IMR-90 (cell line): ENCODE measurements around the gene HOXD9. TPM values are rescaled to one million over a fixed set of nuclear protein-coding genes. Genes with fewer than 3 reads are reported as not detected.

Experiments used
- ATAC-seq: fragments of 200-7000 bp; cut with Tn5 transposase; 2 replicates; pipeline ENCODE4 v1.9.1; 2020; ENCODE audit warnings: low read depth, mild to moderate bottlenecking, moderate library complexity
- BruUV-seq: library from RNA; stranded (reverse); fragments of 400-500 nt; replicated peaks from 2 replicates; lab custom pipeline; 2021; lab: Mats Ljungman, UMichigan
- CTCF ChIA-PET: fragments of 300-600 bp; formaldehyde crosslinking; extraction: SDS; loops from one replicate; lab custom pipeline; 2021; ENCODE audit warnings: antibody characterized with exemption; lab: Yijun Ruan, JAX
- POLR2A ChIA-PET: fragments of 300-600 bp; sonication (Branson Sonifier 250); formaldehyde crosslinking; loops from one replicate; lab custom pipeline; 2022; ENCODE audit warnings: antibody characterized with exemption; ENCODE audit not compliant: unreplicated experiment; lab: Charles Lee
- DNase-seq: peaks from one replicate; pipeline ENCODE4 v3.0.0; 2013
- H2AFZ ChIP-seq: replicated peaks from 2 replicates; pipeline ENCODE3; 2013; ENCODE audit warnings: low read length, mild to moderate bottlenecking; ENCODE audit not compliant: poor library complexity
- H2AK5ac ChIP-seq: 2 replicates; pipeline ENCODE4 v1.6.1; 2013; ENCODE audit warnings: low read depth, low read length, inconsistent platforms
- H2AK9ac ChIP-seq: replicated peaks from 2 replicates; pipeline ENCODE3; 2013; ENCODE audit warnings: mild to moderate bottlenecking, low read depth, low read length, moderate library complexity; ENCODE audit not compliant: poor library complexity
- H2BK120ac ChIP-seq: 2 replicates; pipeline ENCODE4 v1.6.1; 2013; ENCODE audit warnings: low read depth, low read length, inconsistent platforms
- H2BK15ac ChIP-seq: 3 replicates; pipeline ENCODE4 v1.6.1; 2013; ENCODE audit warnings: low read depth, low read length, inconsistent platforms
- H2BK20ac ChIP-seq: 2 replicates; pipeline ENCODE4 v1.6.1; 2013; ENCODE audit warnings: low read depth, mild to moderate bottlenecking, inconsistent platforms, low read length, moderate library complexity
- H2BK5ac ChIP-seq: 2 replicates; pipeline ENCODE4 v1.6.1; 2013; ENCODE audit warnings: mild to moderate bottlenecking, low read depth, low read length, inconsistent platforms; ENCODE audit not compliant: poor library complexity, severe bottlenecking
- H3K14ac ChIP-seq: replicated peaks from 2 replicates; pipeline ENCODE4 v1.6.1; 2013; ENCODE audit warnings: low read depth, low read length, inconsistent platforms
- H3K18ac ChIP-seq: 2 replicates; pipeline ENCODE4 v1.6.1; 2013; ENCODE audit warnings: low read depth, low read length, control low read depth
- H3K23ac ChIP-seq: 2 replicates; pipeline ENCODE4 v1.6.1; 2013; ENCODE audit warnings: low read depth, low read length, inconsistent platforms
- H3K27ac ChIP-seq: 2 replicates; pipeline ENCODE4 v1.5.1; 2013; ENCODE audit warnings: mild to moderate bottlenecking, control low read depth, low read length; ENCODE audit not compliant: insufficient read depth
- H3K27me3 ChIP-seq: 2 replicates; pipeline ENCODE4 v1.6.1; 2013; ENCODE audit warnings: low read length; ENCODE audit not compliant: control insufficient read depth, insufficient read depth
- H3K36me3 ChIP-seq: 2 replicates; pipeline ENCODE4 v1.6.1; 2013; ENCODE audit warnings: low read length, mixed read lengths; ENCODE audit not compliant: control insufficient read depth, insufficient read depth
- H3K4ac ChIP-seq: 2 replicates; pipeline ENCODE4 v1.6.1; 2013; ENCODE audit warnings: low read depth, low read length, inconsistent platforms
- H3K4me1 ChIP-seq: 2 replicates; pipeline ENCODE4 v1.6.1; 2013; ENCODE audit warnings: low read length, mixed read lengths; ENCODE audit not compliant: control insufficient read depth, insufficient read depth
- H3K4me2 ChIP-seq: 2 replicates; pipeline ENCODE4 v1.6.1; 2013; ENCODE audit warnings: low read depth, mild to moderate bottlenecking, control low read depth, low read length, moderate library complexity
- H3K4me3 ChIP-seq: 2 replicates; pipeline ENCODE4 v1.5.1; 2013; ENCODE audit warnings: low read depth, mild to moderate bottlenecking, control low read depth, low read length, moderate library complexity; ENCODE audit not compliant: insufficient read depth
- H3K56ac ChIP-seq: 2 replicates; pipeline ENCODE4 v1.6.1; 2013; ENCODE audit warnings: low read length, inconsistent platforms; ENCODE audit not compliant: insufficient read depth; ENCODE audit errors: extremely low read depth
- H3K79me1 ChIP-seq, 2 experiments: 2 replicates each; pipeline ENCODE4 v1.6.1; 2013; ENCODE audit warnings: low read length in 2 of 2, inconsistent platforms in 1 of 2, low read depth in 1 of 2
- H3K9ac ChIP-seq: 2 replicates; pipeline ENCODE4 v1.6.1; 2013; ENCODE audit warnings: low read depth, low read length, control low read depth
- H3K9me1 ChIP-seq: 2 replicates; pipeline ENCODE4 v1.6.1; 2013; ENCODE audit warnings: low read length, inconsistent platforms; ENCODE audit not compliant: insufficient read depth
- H3K9me3 ChIP-seq: 2 replicates; pipeline ENCODE4 v1.6.1; 2013; ENCODE audit warnings: low read length; ENCODE audit not compliant: control insufficient read depth, insufficient read depth
- H4K20me1 ChIP-seq: 2 replicates; pipeline ENCODE4 v1.6.1; 2013; ENCODE audit warnings: low read length, inconsistent platforms; ENCODE audit not compliant: insufficient read depth
- H4K5ac ChIP-seq: 2 replicates; pipeline ENCODE4 v1.6.1; 2013; ENCODE audit warnings: mild to moderate bottlenecking, low read depth, low read length, control low read depth
- H4K8ac ChIP-seq, 2 experiments: 2 replicates each; pipeline ENCODE4 v1.6.1; 2013; ENCODE audit warnings: low read depth in 2 of 2, low read length in 2 of 2, control low read depth in 1 of 2, inconsistent platforms in 1 of 2
- H4K91ac ChIP-seq: 2 replicates; pipeline ENCODE4 v1.6.1; 2013; ENCODE audit warnings: low read depth, low read length, inconsistent platforms; ENCODE audit not compliant: insufficient read depth
- BHLHE40 ChIP-seq: fragments of 150-350 bp; IDR thresholded peaks from 2 replicates; pipeline ENCODE4 v1.6.1; 2016; ENCODE audit warnings: mild to moderate bottlenecking, low read depth, low read length
- CHD1 ChIP-seq: IDR thresholded peaks from 2 replicates; pipeline ENCODE4 v1.6.1; 2012; ENCODE audit warnings: low read depth, low read length, improper control_type of control experiment
- FOS ChIP-seq: fragments of 150-350 bp; IDR thresholded peaks from 2 replicates; pipeline ENCODE4 v1.6.1; 2016; ENCODE audit warnings: low read depth, low read length
- MAFK ChIP-seq: IDR thresholded peaks from 2 replicates; pipeline ENCODE4 v1.6.1; 2012; ENCODE audit warnings: low read depth, low read length, improper control_type of control experiment
- MXI1 ChIP-seq: IDR thresholded peaks from 2 replicates; pipeline ENCODE4 v1.6.1; 2012; ENCODE audit warnings: low read depth, mild to moderate bottlenecking, low read length, moderate library complexity, borderline replicate concordance
- NFE2L2 ChIP-seq: fragments of 150-350 bp; IDR thresholded peaks from 2 replicates; pipeline ENCODE4 v1.6.1; 2016; ENCODE audit warnings: low read depth, mild to moderate bottlenecking, low read length
- RCOR1 ChIP-seq: IDR thresholded peaks from 2 replicates; pipeline ENCODE4 v1.6.1; 2012; ENCODE audit warnings: mild to moderate bottlenecking, low read length, improper control_type of control experiment; ENCODE audit not compliant: insufficient replicate concordance
- WGBS, 2 experiments: methylation state at CpG; one replicate each; pipeline versions ENCODE4 v1.1.5 to v1.1.7; 2013; ENCODE audit warnings: missing lambda C conversion rate in 2 of 2; ENCODE audit not compliant: insufficient read length in 1 of 2; ENCODE audit errors: extremely low coverage in 2 of 2; 5-methylcytosine and 5-hydroxymethylcytosine counted together
- dilution Hi-C: fragments of 300-500 bp; cut with HindIII; formaldehyde crosslinking; loops from one replicate; pipeline ENCODE4 v1.14.3; 2018; ENCODE audit warnings: low sequenced_read_pairs; ENCODE audit not compliant: unreplicated experiment
- in situ Hi-C: fragments of 300-500 bp; cut with MboI; formaldehyde crosslinking; loops from 3 replicates; pipeline ENCODE4 v1.14.3; 2019; ENCODE audit warnings: low sequenced_read_pairs, inconsistent platforms, mixed read lengths
- intact Hi-C: fragments of 100-400 bp; cut with micrococcal nuclease; formaldehyde crosslinking; loops from 2 replicates; pipeline ENCODE4 v1.10.0; 2022
- polyA plus RNA-seq, 3 experiments: library from polyadenylated mRNA; depleted of rRNA; stranded (reverse); fragments of >200 nt; gene quantifications; 2 replicates each; pipeline ENCODE4 v1.2.3, GENCODE V29; 2012; ENCODE audit warnings: low replicate concordance in 1 of 3
- total RNA-seq: library from RNA; depleted of rRNA; stranded (reverse); fragments of >200 nt; gene quantifications from 2 replicates; pipeline ENCODE4 v1.2.3, GENCODE V29; 2012
- TF ChIP-seq, protein P1 (sequence below): fragments of 150-350 bp; IDR thresholded peaks from 2 replicates; pipeline ENCODE4 v1.6.1; 2016; ENCODE audit warnings: low read depth, mild to moderate bottlenecking, low read length, moderate library complexity, borderline replicate concordance
- TF ChIP-seq, protein P2 (sequence below): fragments of 150-350 bp; IDR thresholded peaks from 2 replicates; pipeline ENCODE4 v1.6.1; 2017; ENCODE audit warnings: mild to moderate bottlenecking, antibody characterized with exemption, low read length, low read depth
- TF ChIP-seq, protein P3 (sequence below): conservative IDR thresholded peaks from 2 replicates; pipeline ENCODE4 v1.5.1; 2012; ENCODE audit warnings: mild to moderate bottlenecking, low read depth, low read length, improper control_type of control experiment

Gene HOXD9
- total and polyA plus RNA-seq, 2 of the 4 experiments (the other 2 are of a cell fraction): not detected

- Histone ChIP-seq H2AFZ (no peak overlapping the region), H3K4me2 (no peak overlapping the region), H3K27me3 (peaks cover 96% of the 10 kb centered on the region), H4K91ac (no peak overlapping the region), H3K4me1 (no peaks in the 10 kb centered on the region), H3K56ac (no peak overlapping the region), H3K9me1 (no peaks in the 10 kb centered on the region), H2BK5ac (no peak overlapping the region), H2AK9ac (peak overlapping the region; percentile 65), H3K14ac (no peak overlapping the region), H2AK5ac (no peak overlapping the region), H2BK20ac (no peak overlapping the region), H4K20me1 (no peaks in the 10 kb centered on the region; the same call in 1 of the 2 replicates), H3K36me3 (no peaks in the 10 kb centered on the region), H3K27ac (no peak overlapping the region), H3K4ac (no peak overlapping the region), H3K9me3 (peaks cover 13% of the 10 kb centered on the region), H3K18ac (no peak overlapping the region), H3K79me1 (no peaks in the 10 kb centered on the region), H2BK15ac (no peak overlapping the region), H4K5ac (no peak overlapping the region), H3K9ac (no peak overlapping the region), H3K4me3 (no peak overlapping the region), H2BK120ac (no peak overlapping the region), H3K23ac (no peak overlapping the region), H4K8ac (no peak overlapping the region)
- DNase-seq (no peak), ATAC-seq (no peak)
- intact Hi-C loops (no loop called here), dilution Hi-C loops (no loop called here), in situ Hi-C loops (loop anchor here (10.0 kb wide), 2 partner anchors 333 to 1033 kb away; no protein-coding TSS in a partner anchor)
- WGBS, 2 experiments: 7% methylated on average over 8 of the region's 53 CpGs; no CpG with 5 or more reads in 1 of the 2 experiments
- TF ChIP-seq FOS (no peak), MAFK (no peak), NFE2L2 (no peak), BHLHE40 (no peak), RCOR1 (no peak), CHD1 (no peak), MXI1 (no peak)
- TF ChIP-seq, protein P1, sequence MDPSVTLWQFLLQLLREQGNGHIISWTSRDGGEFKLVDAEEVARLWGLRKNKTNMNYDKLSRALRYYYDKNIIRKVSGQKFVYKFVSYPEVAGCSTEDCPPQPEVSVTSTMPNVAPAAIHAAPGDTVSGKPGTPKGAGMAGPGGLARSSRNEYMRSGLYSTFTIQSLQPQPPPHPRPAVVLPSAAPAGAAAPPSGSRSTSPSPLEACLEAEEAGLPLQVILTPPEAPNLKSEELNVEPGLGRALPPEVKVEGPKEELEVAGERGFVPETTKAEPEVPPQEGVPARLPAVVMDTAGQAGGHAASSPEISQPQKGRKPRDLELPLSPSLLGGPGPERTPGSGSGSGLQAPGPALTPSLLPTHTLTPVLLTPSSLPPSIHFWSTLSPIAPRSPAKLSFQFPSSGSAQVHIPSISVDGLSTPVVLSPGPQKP: no peak
- TF ChIP-seq, protein P2, sequence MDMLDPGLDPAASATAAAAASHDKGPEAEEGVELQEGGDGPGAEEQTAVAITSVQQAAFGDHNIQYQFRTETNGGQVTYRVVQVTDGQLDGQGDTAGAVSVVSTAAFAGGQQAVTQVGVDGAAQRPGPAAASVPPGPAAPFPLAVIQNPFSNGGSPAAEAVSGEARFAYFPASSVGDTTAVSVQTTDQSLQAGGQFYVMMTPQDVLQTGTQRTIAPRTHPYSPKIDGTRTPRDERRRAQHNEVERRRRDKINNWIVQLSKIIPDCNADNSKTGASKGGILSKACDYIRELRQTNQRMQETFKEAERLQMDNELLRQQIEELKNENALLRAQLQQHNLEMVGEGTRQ: no peak
- TF ChIP-seq, protein P3, sequence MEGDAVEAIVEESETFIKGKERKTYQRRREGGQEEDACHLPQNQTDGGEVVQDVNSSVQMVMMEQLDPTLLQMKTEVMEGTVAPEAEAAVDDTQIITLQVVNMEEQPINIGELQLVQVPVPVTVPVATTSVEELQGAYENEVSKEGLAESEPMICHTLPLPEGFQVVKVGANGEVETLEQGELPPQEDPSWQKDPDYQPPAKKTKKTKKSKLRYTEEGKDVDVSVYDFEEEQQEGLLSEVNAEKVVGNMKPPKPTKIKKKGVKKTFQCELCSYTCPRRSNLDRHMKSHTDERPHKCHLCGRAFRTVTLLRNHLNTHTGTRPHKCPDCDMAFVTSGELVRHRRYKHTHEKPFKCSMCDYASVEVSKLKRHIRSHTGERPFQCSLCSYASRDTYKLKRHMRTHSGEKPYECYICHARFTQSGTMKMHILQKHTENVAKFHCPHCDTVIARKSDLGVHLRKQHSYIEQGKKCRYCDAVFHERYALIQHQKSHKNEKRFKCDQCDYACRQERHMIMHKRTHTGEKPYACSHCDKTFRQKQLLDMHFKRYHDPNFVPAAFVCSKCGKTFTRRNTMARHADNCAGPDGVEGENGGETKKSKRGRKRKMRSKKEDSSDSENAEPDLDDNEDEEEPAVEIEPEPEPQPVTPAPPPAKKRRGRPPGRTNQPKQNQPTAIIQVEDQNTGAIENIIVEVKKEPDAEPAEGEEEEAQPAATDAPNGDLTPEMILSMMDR: no peak
- POLR2A ChIA-PET: no interaction called here
- CTCF ChIA-PET: interaction anchor here (1.5 kb wide), 1 partner anchor 10 kb away, joined by 3 read pairs; no protein-coding TSS in a partner anchor
- BruUV-seq: no TSS peak
Measured at GRCh38 chr2:176121190-176122051, 1.1 kb upstream of the HOXD9 start.
